HepG2 (cell line): ENCODE data around the gene CST3. TPM values are rescaled to one million over a fixed set of nuclear protein-coding genes. Genes with fewer than 3 reads are reported as not detected.
A peak's percentile ranks its signal among the peaks of the same experiment; 100 is the strongest.

Experiments
- ATAC-seq: fragments of 200-7000 bp; cut with Tn5 transposase; 3 replicates; pipeline ENCODE4 v1.9.1; 2020; ENCODE audit warnings: mild to moderate bottlenecking, moderate library complexity
- BruUV-seq: library from RNA; stranded (reverse); fragments of 400-500 nt; replicated peaks from 2 replicates; lab custom pipeline; 2021; lab: Mats Ljungman, UMichigan
- CTCF ChIA-PET: fragments of 300-600 bp; formaldehyde crosslinking; extraction: SDS; loops from one replicate; lab custom pipeline; 2021; ENCODE audit warnings: low total read pairs, inconsistent platforms, low intra/inter-chr PET ratio; lab: Yijun Ruan, JAX
- POLR2A ChIA-PET: fragments of 350-600 bp; sonication (Branson Sonifier 250); formaldehyde crosslinking; loops from one replicate; lab custom pipeline; 2020; ENCODE audit warnings: antibody characterized with exemption, inconsistent platforms; lab: Yijun Ruan, JAX
- DNase-seq: peaks from one replicate; pipeline ENCODE4 v3.0.0-alpha.2; 2015; ENCODE audit warnings: low spot score
- FAIRE-seq: peaks from 3 replicates; lab custom pipeline; 2011; peaks lifted over from hg19 to GRCh38; lab: Jason Lieb, UNC
- H2AFZ ChIP-seq: one replicate; pipeline ENCODE4 v1.6.1; 2011; ENCODE audit warnings: low read length, inconsistent platforms
- H3K27ac ChIP-seq: fragments of 300-600 bp; 3 replicates; pipeline ENCODE4 v1.8.0; 2011; ENCODE audit warnings: mixed run types, mild to moderate bottlenecking, mixed read lengths, low read length, inconsistent platforms; ENCODE audit not compliant: insufficient read depth; ENCODE audit errors: extremely low read length
- H3K27me3 ChIP-seq, 2 experiments: fragments of 200-600 bp in 1 of 2; 2 replicates in 1 of 2; 3 replicates in 1 of 2; pipeline versions ENCODE4 v1.6.0 to v1.8.0; 2011; ENCODE audit warnings: low read length in 2 of 2, mild to moderate bottlenecking in 2 of 2, moderate library complexity in 2 of 2, inconsistent platforms in 1 of 2; ENCODE audit not compliant: insufficient read depth in 2 of 2, control insufficient read depth in 1 of 2
- H3K36me3 ChIP-seq, 2 experiments: fragments of 200-600 bp in 1 of 2; replicated peaks in 1 of 2; 2 replicates in 1 of 2; 3 replicates in 1 of 2; pipeline versions ENCODE4 v1.5.1 to v1.8.0; 2011; ENCODE audit warnings: low read length in 2 of 2, inconsistent platforms in 1 of 2; ENCODE audit not compliant: insufficient read depth in 2 of 2, control insufficient read depth in 1 of 2
- H3K4me1 ChIP-seq: 2 replicates; pipeline ENCODE4 v1.5.1; 2012; ENCODE audit warnings: low read length, inconsistent platforms; ENCODE audit not compliant: insufficient read depth
- H3K4me2 ChIP-seq: 2 replicates; pipeline ENCODE4 v1.6.0; 2011; ENCODE audit warnings: low read depth, low read length, inconsistent platforms
- H3K4me3 ChIP-seq, 3 experiments: fragments of 200-600 bp in 1 of 3; sonication (generic), shearing (Covaris generic) in 1 of 3; replicated peaks in 1 of 3; 2 replicates each; pipeline ENCODE4 v1.5.1; 2011 to 2016; ENCODE audit warnings: low read length in 3 of 3, inconsistent platforms in 2 of 3, low read depth in 2 of 3, mild to moderate bottlenecking in 2 of 3, control low read depth in 1 of 3, mixed read lengths in 1 of 3; ENCODE audit not compliant: insufficient read depth in 1 of 3
- H3K79me2 ChIP-seq: one replicate; pipeline ENCODE4 v1.6.1; 2011; ENCODE audit warnings: low read length, inconsistent platforms; ENCODE audit not compliant: insufficient read depth
- H3K9ac ChIP-seq: 2 replicates; pipeline ENCODE4 v1.6.0; 2011; ENCODE audit warnings: mild to moderate bottlenecking, low read depth, low read length, inconsistent platforms; ENCODE audit not compliant: insufficient read depth
- H3K9me3 ChIP-seq: 2 replicates; pipeline ENCODE4 v1.5.1; 2012; ENCODE audit warnings: mild to moderate bottlenecking, low read length
- H4K20me1 ChIP-seq: 2 replicates; pipeline ENCODE4 v1.6.0; 2011; ENCODE audit warnings: inconsistent platforms, mild to moderate bottlenecking, low read length, moderate library complexity; ENCODE audit not compliant: insufficient read depth
- BORCS8-MEF2B ChIP-seq: sonication (generic); formaldehyde crosslinking; IDR thresholded peaks from 2 replicates; pipeline ENCODE4 v1.8.0; 2022; ENCODE audit warnings: mild to moderate bottlenecking, missing genetic modification reagents
- CHD2 ChIP-seq: IDR thresholded peaks from 2 replicates; pipeline ENCODE4 v1.6.1; 2011; ENCODE audit warnings: low read depth, low read length, improper control_type of control experiment
- DPF2 ChIP-seq: sonication (generic); formaldehyde crosslinking; IDR thresholded peaks from 2 replicates; pipeline ENCODE4 v1.4.0; 2020; ENCODE audit warnings: mild to moderate bottlenecking, low read depth, missing genetic modification reagents, borderline replicate concordance
- ELF3 ChIP-seq: IDR thresholded peaks from 2 replicates; pipeline ENCODE4 v1.6.1; 2016; ENCODE audit warnings: missing genetic modification reagents, missing compliant biosample characterization
- FOXA3 ChIP-seq: IDR thresholded peaks from 2 replicates; pipeline ENCODE4 v1.6.1; 2016; ENCODE audit warnings: missing genetic modification reagents, missing compliant biosample characterization
- GLI4 ChIP-seq: sonication (generic); formaldehyde crosslinking; IDR thresholded peaks from 2 replicates; pipeline ENCODE4 v1.5.1; 2020; ENCODE audit warnings: missing genetic modification reagents, mild to moderate bottlenecking, moderate library complexity, borderline replicate concordance
- HMG20B ChIP-seq: conservative IDR thresholded peaks from 2 replicates; pipeline ENCODE4 v1.6.1; 2016; ENCODE audit warnings: missing genetic modification reagents, missing compliant biosample characterization
- ISX ChIP-seq: sonication (generic); formaldehyde crosslinking; conservative IDR thresholded peaks from 2 replicates; pipeline ENCODE4 v1.5.0; 2020; ENCODE audit warnings: missing genetic modification reagents
- POLR2G ChIP-seq: fragments of 200-400 bp; formaldehyde crosslinking; IDR thresholded peaks from 2 replicates; pipeline ENCODE4 v1.6.1; 2018; ENCODE audit warnings: mild to moderate bottlenecking, low read depth, low read length, moderate library complexity
- RFX3 ChIP-seq: IDR thresholded peaks from 2 replicates; pipeline ENCODE4 v1.6.1; 2016; ENCODE audit warnings: missing biosample characterization, missing genetic modification reagents
- RFXANK ChIP-seq: IDR thresholded peaks from 2 replicates; pipeline ENCODE4 v1.6.1; 2016
- RXRA ChIP-seq: sonication (generic); formaldehyde crosslinking; IDR thresholded peaks from 2 replicates; pipeline ENCODE4 v1.5.1; 2020; ENCODE audit warnings: missing genetic modification reagents
- SP140L ChIP-seq: sonication (generic); formaldehyde crosslinking; IDR thresholded peaks from 2 replicates; pipeline ENCODE4 v1.4.0; 2020; ENCODE audit warnings: missing genetic modification reagents, borderline replicate concordance
- TOE1 ChIP-seq: sonication (generic); formaldehyde crosslinking; IDR thresholded peaks from 2 replicates; pipeline ENCODE4 v1.4.0; 2020; ENCODE audit warnings: mild to moderate bottlenecking, missing genetic modification reagents
- ZBTB7A ChIP-seq: sonication (generic); formaldehyde crosslinking; IDR thresholded peaks from 2 replicates; pipeline ENCODE4 v1.8.0; 2022; ENCODE audit warnings: mild to moderate bottlenecking, missing genetic modification reagents
- ZNF724P ChIP-seq: sonication (generic); formaldehyde crosslinking; IDR thresholded peaks from 2 replicates; pipeline ENCODE4 v1.8.0; 2022; ENCODE audit warnings: missing genetic modification reagents, borderline replicate concordance
- WGBS: methylation state at CpG from one replicate; pipeline ENCODE4 v1.1.6; 2017; ENCODE audit warnings: low lambda C conversion rate; 5-methylcytosine and 5-hydroxymethylcytosine counted together
- in situ Hi-C: cut with HindIII; loops from 2 replicates; pipeline ENCODE4 v1.10.0; 2017; ENCODE audit warnings: low pct_unique_long_range_greater_than_20kb; ENCODE audit not compliant: extremely low pct_ligation_motif_present
- intact Hi-C: fragments of 100-400 bp; cut with micrococcal nuclease; formaldehyde crosslinking; loops from one replicate; pipeline ENCODE4 v1.10.0; 2022; ENCODE audit not compliant: unreplicated experiment
- polyA plus RNA-seq, 8 experiments: library from polyadenylated mRNA; depleted of rRNA in 3 of 8; stranded (reverse) in 7 of 8; unstranded in 1 of 8; fragments of >200 nt; fragmentation: Illumina TruSeq in 4 of 8; extraction: Trizol in 4 of 8; gene quantifications; 2 replicates each; pipeline versions ENCODE4 v1.2.1 to v1.2.3, GENCODE V29; 2011 to 2016; ENCODE audit warnings: low read depth in 4 of 8, missing spikeins in 1 of 8, mixed read lengths in 1 of 8; ENCODE audit not compliant: insufficient read depth in 1 of 8
- total RNA-seq, 5 experiments: library from RNA; depleted of rRNA; stranded (reverse); fragments of >200 nt; fragmentation: Illumina TruSeq; extraction: Trizol; gene quantifications; 2 replicates each; pipeline ENCODE4 v1.2.3, GENCODE V29; 2016; ENCODE audit warnings: low read depth in 1 of 5
- TF ChIP-seq, protein P1 (sequence below): IDR thresholded peaks from 2 replicates; pipeline ENCODE4 v1.6.1; 2016; ENCODE audit warnings: low read depth
- TF ChIP-seq, protein P2 (sequence below): IDR thresholded peaks from 2 replicates; pipeline ENCODE4 v1.6.1; 2018; ENCODE audit warnings: missing genetic modification reagents, mild to moderate bottlenecking, missing compliant biosample characterization
- TF ChIP-seq, protein P3 (sequence below): IDR thresholded peaks from 2 replicates; pipeline ENCODE4 v1.6.1; 2016
- TF ChIP-seq, protein P4 (sequence below): sonication (generic); formaldehyde crosslinking; IDR thresholded peaks from 2 replicates; pipeline ENCODE4 v1.5.0; 2020; ENCODE audit warnings: mild to moderate bottlenecking, missing genetic modification reagents, moderate library complexity

CST3 gene
- total and polyA plus RNA-seq, 2 of the 13 experiments (the other 11 are each of a cell fraction or from before 2014, with no cell fraction given): 690 to 1,005 TPM

DNA sequence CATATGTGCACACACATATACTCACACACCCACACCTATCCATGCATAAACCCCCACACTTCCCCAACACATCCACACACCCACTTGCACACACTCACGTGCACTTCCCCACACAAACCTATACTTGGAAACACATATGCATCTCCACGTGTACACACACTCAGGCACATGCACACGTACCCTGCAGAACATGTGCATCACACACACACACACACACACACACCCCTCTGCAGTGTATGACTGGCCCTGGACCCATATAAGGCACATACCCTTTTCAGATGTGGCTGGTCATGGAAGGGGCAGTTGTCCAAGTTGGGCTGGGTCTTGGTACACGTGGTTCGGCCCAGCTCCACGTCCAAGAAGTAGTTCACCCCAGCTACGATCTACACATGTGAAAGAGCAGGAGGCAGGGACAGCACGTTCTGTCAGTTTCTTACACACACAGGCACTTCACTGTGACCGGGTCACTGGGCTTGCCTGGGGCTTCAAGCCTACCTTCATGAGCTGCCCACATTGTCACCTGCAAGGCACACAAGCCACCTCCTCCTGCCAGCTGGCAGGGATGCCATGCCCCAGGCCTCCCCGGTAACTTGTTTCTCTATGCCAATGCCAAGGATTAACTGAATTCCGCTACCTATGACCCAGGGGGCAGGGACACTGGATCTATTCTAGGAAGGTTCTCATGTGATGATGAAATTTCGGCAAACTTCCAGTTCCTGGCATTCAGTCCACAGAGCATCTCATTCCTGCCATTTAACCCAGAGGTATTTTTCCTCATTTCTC, 2.6 kb downstream of the CST3 start:
- Histone ChIP-seq H3K4me1 (peaks cover 86% of the 10 kb centered on the region), H3K9ac (peak overlapping the region; percentile 1; the same call in 1 of the 2 replicates), H4K20me1 (peaks cover 15% of the 10 kb centered on the region; the same call in 1 of the 2 replicates), H3K27ac (no peak overlapping the region), H3K79me2 (peaks cover 29% of the 10 kb centered on the region), H2AFZ (no peak overlapping the region), H3K4me3 (peak overlapping the region in 2 of 3 experiments; percentile 29 to 88; a peak in 5 of 6 replicates), H3K4me2 (peak overlapping the region; percentile 94), H3K9me3 (no peaks in the 10 kb centered on the region), H3K27me3 (no peaks in the 10 kb centered on the region; a peak in 1 of 5 replicates), H3K36me3 (peaks cover 12 to 20% of the 10 kb centered on the region in 2 experiments)
- WGBS: 75% methylated on average over 12 of the region's 12 CpGs
- ChIA-PET POLR2A (interaction anchor here (2.5 to 18.0 kb wide), 8 partner anchors 10 to 285 kb away, joined by 8 to 543 read pairs (median 16); partner anchors contain the start of genes NAPB and NXT1), CTCF (no interaction called here)
- in situ Hi-C loops: loop anchor here (10.0 kb wide), 1 partner anchor 1060 kb away; no protein-coding TSS in a partner anchor
- FAIRE-seq (no peak), ATAC-seq (no peak), DNase-seq (no peak)
- intact Hi-C loops: no loop called here
- no TSS peak for BruUV-seq
- TF ChIP-seq CHD2 (no peak), TOE1 (no peak), ZBTB7A (0 out of 2 replicates have a peak, but pooled peaks have one; percentile 14), SP140L (no peak), BORCS8-MEF2B (CRISPR knock-in tag) (no peak), FOXA3 (no peak), ELF3 (CRISPR knock-in tag) (no peak), RFX3 (no peak), GLI4 (CRISPR knock-in tag) (no peak), POLR2G (no peak; the same call in 1 of the 2 replicates), RFXANK (CRISPR knock-in tag) (no peak), HMG20B (CRISPR knock-in tag) (no peak), ZNF724P (CRISPR knock-in tag) (no peak), RXRA (CRISPR knock-in tag) (no peak), ISX (no peak), DPF2 (CRISPR knock-in tag) (no peak)
- TF ChIP-seq, protein P1, sequence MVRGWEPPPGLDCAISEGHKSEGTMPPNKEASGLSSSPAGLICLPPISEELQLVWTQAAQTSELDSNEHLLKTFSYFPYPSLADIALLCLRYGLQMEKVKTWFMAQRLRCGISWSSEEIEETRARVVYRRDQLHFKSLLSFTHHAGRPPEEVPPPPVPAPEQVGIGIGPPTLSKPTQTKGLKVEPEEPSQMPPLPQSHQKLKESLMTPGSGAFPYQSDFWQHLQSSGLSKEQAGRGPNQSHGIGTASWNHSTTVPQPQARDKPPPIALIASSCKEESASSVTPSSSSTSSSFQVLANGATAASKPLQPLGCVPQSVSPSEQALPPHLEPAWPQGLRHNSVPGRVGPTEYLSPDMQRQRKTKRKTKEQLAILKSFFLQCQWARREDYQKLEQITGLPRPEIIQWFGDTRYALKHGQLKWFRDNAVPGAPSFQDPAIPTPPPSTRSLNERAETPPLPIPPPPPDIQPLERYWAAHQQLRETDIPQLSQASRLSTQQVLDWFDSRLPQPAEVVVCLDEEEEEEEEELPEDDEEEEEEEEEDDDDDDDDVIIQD: no peak
- TF ChIP-seq, protein P2, sequence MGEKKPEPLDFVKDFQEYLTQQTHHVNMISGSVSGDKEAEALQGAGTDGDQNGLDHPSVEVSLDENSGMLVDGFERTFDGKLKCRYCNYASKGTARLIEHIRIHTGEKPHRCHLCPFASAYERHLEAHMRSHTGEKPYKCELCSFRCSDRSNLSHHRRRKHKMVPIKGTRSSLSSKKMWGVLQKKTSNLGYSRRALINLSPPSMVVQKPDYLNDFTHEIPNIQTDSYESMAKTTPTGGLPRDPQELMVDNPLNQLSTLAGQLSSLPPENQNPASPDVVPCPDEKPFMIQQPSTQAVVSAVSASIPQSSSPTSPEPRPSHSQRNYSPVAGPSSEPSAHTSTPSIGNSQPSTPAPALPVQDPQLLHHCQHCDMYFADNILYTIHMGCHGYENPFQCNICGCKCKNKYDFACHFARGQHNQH (CRISPR knock-in tag): no peak
- TF ChIP-seq, protein P3, sequence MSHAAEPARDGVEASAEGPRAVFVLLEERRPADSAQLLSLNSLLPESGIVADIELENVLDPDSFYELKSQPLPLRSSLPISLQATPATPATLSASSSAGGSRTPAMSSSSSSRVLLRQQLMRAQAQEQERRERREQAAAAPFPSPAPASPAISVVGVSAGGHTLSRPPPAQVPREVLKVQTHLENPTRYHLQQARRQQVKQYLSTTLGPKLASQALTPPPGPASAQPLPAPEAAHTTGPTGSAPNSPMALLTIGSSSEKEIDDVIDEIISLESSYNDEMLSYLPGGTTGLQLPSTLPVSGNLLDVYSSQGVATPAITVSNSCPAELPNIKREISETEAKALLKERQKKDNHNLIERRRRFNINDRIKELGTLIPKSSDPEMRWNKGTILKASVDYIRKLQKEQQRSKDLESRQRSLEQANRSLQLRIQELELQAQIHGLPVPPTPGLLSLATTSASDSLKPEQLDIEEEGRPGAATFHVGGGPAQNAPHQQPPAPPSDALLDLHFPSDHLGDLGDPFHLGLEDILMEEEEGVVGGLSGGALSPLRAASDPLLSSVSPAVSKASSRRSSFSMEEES (CRISPR knock-in tag): no peak
- TF ChIP-seq, protein P4, sequence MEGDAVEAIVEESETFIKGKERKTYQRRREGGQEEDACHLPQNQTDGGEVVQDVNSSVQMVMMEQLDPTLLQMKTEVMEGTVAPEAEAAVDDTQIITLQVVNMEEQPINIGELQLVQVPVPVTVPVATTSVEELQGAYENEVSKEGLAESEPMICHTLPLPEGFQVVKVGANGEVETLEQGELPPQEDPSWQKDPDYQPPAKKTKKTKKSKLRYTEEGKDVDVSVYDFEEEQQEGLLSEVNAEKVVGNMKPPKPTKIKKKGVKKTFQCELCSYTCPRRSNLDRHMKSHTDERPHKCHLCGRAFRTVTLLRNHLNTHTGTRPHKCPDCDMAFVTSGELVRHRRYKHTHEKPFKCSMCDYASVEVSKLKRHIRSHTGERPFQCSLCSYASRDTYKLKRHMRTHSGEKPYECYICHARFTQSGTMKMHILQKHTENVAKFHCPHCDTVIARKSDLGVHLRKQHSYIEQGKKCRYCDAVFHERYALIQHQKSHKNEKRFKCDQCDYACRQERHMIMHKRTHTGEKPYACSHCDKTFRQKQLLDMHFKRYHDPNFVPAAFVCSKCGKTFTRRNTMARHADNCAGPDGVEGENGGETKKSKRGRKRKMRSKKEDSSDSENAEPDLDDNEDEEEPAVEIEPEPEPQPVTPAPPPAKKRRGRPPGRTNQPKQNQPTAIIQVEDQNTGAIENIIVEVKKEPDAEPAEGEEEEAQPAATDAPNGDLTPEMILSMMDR (CRISPR knock-in tag): no peak
